Activated CD8-positive, alpha-beta T cell treated with anti-CD3 and anti-CD28 coated beads for 36 hours (primary cell): ENCODE measurements around the gene TMEM108. TPM values are rescaled to one million over a fixed set of nuclear protein-coding genes. Genes with fewer than 3 reads are reported as not detected.

Experiments used
- ATAC-seq: fragments of 200-7000 bp; cut with Tn5 transposase; one replicate; pipeline ENCODE4 v1.10.0; 2021; ENCODE audit warnings: mild to moderate bottlenecking, moderate library complexity
- CTCF ChIA-PET: fragments of 350-600 bp; sonication (Branson Sonifier 250); formaldehyde crosslinking; loops from one replicate; lab custom pipeline; 2021; ENCODE audit warnings: antibody characterized with exemption; lab: Charles Lee
- POLR2A ChIA-PET: fragments of 350-600 bp; sonication (Branson Sonifier 250); formaldehyde crosslinking; loops from one replicate; lab custom pipeline; 2021; ENCODE audit warnings: antibody characterized with exemption; lab: Charles Lee
- DNase-seq: peaks from one replicate; pipeline ENCODE4 v3.0.0-alpha.2; 2020
- H3K27ac Mint-ChIP-seq: one replicate; pipeline ENCODE4 v1.8.0; 2021; ENCODE audit warnings: mild to moderate bottlenecking, mixed read lengths
- H3K27me3 Mint-ChIP-seq: one replicate; pipeline ENCODE4 v1.8.0; 2021; ENCODE audit warnings: mixed read lengths
- H3K36me3 Mint-ChIP-seq: one replicate; pipeline ENCODE4 v1.8.0; 2021; ENCODE audit warnings: low read depth, mixed read lengths
- H3K4me1 Mint-ChIP-seq: one replicate; pipeline ENCODE4 v1.8.0; 2021; ENCODE audit warnings: low read depth, mixed read lengths
- H3K4me3 Mint-ChIP-seq: one replicate; pipeline ENCODE4 v1.8.0; 2021; ENCODE audit warnings: mild to moderate bottlenecking, moderate library complexity, mixed read lengths
- H3K9me3 Mint-ChIP-seq: one replicate; pipeline ENCODE4 v1.8.0; 2021; ENCODE audit warnings: mixed read lengths
- intact Hi-C: fragments of 100-400 bp; cut with micrococcal nuclease; formaldehyde crosslinking; loops from one replicate; pipeline ENCODE4 v1.10.0; 2022
- total RNA-seq, 2 experiments: library from RNA; stranded (reverse); gene quantifications; one replicate each; pipeline ENCODE4 v1.2.3, GENCODE V29; 2021
- TF ChIP-seq, protein P1 (sequence below): fragments of 200-600 bp; IDR thresholded peaks from one replicate; pipeline ENCODE4 v1.8.0; 2022; ENCODE audit warnings: antibody characterized with exemption, mild to moderate bottlenecking

Gene TMEM108
- total RNA-seq, 2 experiments from 2014 or later, result not detected

DNA sequence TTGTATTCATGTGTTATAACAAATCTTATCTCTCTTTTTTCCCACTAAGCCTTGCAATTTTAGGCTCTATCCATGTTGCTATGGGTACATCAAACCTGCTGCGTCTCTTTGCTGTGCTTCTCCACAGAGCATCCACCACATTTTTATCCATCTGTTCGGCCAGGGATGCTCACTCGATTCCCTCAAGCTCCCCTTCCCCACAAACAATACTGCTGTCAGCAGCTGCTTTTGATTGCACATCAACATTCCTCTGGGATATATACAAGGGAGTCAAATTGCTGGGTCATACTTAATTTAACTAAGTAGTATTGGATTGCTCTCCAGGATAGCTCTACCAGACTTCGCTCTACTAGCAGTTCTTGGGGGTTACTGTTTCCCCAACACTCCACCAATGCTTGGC lies 36.8 kb downstream of the TMEM108 start:
- no peaks in the 10 kb centered on the region for H3K36me3 Mint-ChIP-seq
- no peak overlapping the region for H3K4me3 Mint-ChIP-seq
- ATAC-seq (no peak), DNase-seq (no peak)
- no peak overlapping the region for H3K27ac Mint-ChIP-seq
- POLR2A ChIA-PET, result no interaction called here
- H3K27me3 Mint-ChIP-seq, result peaks cover 2% of the 10 kb centered on the region
- no peaks in the 10 kb centered on the region for H3K9me3 Mint-ChIP-seq
- H3K4me1 Mint-ChIP-seq, result no peaks in the 10 kb centered on the region
- intact Hi-C loops, result no loop called here
- CTCF ChIA-PET, result no interaction called here
- TF ChIP-seq, protein P1, sequence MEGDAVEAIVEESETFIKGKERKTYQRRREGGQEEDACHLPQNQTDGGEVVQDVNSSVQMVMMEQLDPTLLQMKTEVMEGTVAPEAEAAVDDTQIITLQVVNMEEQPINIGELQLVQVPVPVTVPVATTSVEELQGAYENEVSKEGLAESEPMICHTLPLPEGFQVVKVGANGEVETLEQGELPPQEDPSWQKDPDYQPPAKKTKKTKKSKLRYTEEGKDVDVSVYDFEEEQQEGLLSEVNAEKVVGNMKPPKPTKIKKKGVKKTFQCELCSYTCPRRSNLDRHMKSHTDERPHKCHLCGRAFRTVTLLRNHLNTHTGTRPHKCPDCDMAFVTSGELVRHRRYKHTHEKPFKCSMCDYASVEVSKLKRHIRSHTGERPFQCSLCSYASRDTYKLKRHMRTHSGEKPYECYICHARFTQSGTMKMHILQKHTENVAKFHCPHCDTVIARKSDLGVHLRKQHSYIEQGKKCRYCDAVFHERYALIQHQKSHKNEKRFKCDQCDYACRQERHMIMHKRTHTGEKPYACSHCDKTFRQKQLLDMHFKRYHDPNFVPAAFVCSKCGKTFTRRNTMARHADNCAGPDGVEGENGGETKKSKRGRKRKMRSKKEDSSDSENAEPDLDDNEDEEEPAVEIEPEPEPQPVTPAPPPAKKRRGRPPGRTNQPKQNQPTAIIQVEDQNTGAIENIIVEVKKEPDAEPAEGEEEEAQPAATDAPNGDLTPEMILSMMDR, result no peak

DNA sequence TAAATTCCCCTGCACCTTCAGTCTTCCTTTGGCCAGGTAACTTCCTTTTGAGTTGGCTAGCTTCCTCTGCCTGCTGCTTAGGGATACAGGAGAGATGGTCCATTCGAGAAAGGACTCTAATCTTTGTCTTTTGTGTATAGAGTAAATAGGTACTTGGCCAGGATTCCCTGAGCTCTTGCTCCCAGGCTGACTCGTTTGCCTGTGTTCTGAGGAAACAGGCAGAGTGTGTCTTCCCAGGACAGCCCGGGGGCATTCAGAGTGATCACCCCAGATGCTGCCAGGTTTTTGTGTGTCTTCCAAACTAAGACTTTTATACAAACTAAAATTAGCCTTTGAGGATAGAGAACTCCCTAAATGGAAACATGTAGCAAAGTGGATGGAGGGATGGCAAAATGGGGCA lies 39.5 kb downstream of the TMEM108 start:
- ATAC-seq (no peak), DNase-seq (no peak)
- CTCF ChIA-PET, result no interaction called here
- H3K27me3 Mint-ChIP-seq, result peaks cover 10% of the 10 kb centered on the region
- no peaks in the 10 kb centered on the region for H3K4me1 Mint-ChIP-seq
- no peak overlapping the region for H3K4me3 Mint-ChIP-seq
- TF ChIP-seq, protein P1, result no peak
- peaks cover 8% of the 10 kb centered on the region for H3K9me3 Mint-ChIP-seq
- H3K27ac Mint-ChIP-seq, result no peak overlapping the region
- intact Hi-C loops, result no loop called here
- POLR2A ChIA-PET, result no interaction called here
- H3K36me3 Mint-ChIP-seq, result no peaks in the 10 kb centered on the region

DNA sequence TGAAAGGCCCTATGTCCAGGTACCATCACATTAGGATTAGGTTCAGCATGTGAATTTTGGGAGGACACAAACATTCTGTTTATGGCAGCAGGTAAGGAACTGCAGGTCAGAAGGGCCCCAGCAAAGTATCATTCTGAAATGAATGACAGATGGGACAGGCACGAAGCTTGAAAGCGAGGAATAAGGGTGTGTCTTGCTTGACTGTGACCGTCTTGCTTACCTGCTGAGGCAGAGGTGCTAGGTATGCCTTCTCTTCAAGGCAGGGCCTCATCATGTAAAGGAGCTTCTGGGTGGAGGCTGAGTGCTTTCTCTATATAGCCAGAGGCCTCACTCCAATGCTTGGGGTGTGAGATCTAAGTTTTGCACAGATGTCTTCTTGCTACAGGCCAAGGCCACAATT lies 41.4 kb downstream of the TMEM108 start:
- Mint-ChIP-seq H3K27ac (no peak overlapping the region), H3K4me3 (no peak overlapping the region), H3K9me3 (peaks cover 8% of the 10 kb centered on the region), H3K36me3 (no peaks in the 10 kb centered on the region), H3K27me3 (peaks cover 10% of the 10 kb centered on the region), H3K4me1 (no peaks in the 10 kb centered on the region)
- DNase-seq (no peak), ATAC-seq (no peak)
- ChIA-PET CTCF (no interaction called here), POLR2A (no interaction called here)
- intact Hi-C loops, result no loop called here
- TF ChIP-seq, protein P1, result no peak

DNA sequence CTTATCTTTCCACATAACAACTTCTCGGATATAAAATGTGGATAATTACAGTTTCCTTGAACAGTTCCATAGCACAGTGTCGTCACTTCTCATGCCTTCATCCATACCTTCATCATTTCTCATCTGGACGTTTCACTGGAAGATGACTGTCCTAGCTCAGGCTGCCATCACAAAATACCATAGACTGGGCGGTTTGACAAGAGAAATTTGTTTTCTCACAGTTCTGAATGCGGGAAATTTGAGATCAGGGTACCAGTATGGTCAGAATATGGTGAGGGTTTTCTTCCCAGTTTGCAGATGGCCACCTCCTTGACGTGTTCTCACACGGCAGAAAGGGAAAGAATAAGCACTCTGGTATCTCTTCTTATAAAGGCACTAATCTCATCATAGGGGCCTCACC lies 42.8 kb downstream of the TMEM108 start:
- Mint-ChIP-seq H3K4me3 (no peak overlapping the region), H3K27me3 (peaks cover 9% of the 10 kb centered on the region), H3K36me3 (no peaks in the 10 kb centered on the region), H3K4me1 (no peaks in the 10 kb centered on the region), H3K27ac (no peak overlapping the region), H3K9me3 (peaks cover 8% of the 10 kb centered on the region)
- ATAC-seq (no peak), DNase-seq (no peak)
- intact Hi-C loops, result no loop called here
- CTCF ChIA-PET, result interaction anchor here (1.2 kb wide), 1 partner anchor 39 kb away, joined by 3 read pairs; no protein-coding TSS in a partner anchor
- TF ChIP-seq, protein P1, result no peak
- POLR2A ChIA-PET, result no interaction called here

DNA sequence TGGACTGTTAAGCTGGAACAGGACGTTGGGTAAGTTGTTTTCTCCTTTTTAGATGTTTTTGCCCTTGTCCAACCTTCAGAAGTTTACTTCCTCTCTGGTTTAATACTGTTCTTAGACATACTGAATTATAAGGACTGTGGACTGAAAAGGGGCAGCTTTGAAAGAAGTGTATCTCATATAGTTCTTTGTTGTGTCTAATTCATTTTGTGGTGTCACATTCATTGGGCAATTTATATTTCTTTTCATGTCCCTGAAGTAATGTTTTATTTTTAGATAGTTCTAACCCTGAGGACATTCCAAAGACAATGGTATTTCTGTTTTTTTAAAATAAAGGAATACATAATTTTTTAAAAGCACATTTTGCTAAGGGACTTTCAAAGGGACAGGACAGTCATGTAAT lies 45.2 kb downstream of the TMEM108 start:
- Mint-ChIP-seq H3K4me3 (no peak overlapping the region), H3K9me3 (peaks cover 8% of the 10 kb centered on the region), H3K36me3 (no peaks in the 10 kb centered on the region), H3K4me1 (no peaks in the 10 kb centered on the region), H3K27ac (no peak overlapping the region), H3K27me3 (peaks cover 8% of the 10 kb centered on the region)
- intact Hi-C loops, result no loop called here
- DNase-seq (no peak), ATAC-seq (no peak)
- CTCF ChIA-PET, result no interaction called here
- POLR2A ChIA-PET, result no interaction called here
- TF ChIP-seq, protein P1, result no peak
